ENCODE measurements around the gene CTIF. TPM values are rescaled to one million over a fixed set of nuclear protein-coding genes. Genes with fewer than 3 reads are reported as not detected.

Gene CTIF
- total RNA-seq, 1 donor from 2014 or later = 26.4 TPM

GRCh38 chr18:48834413-48835031, 295.7 kb downstream of the CTIF start:
- no peak overlapping the region for H3K27ac Mint-ChIP-seq
- H3K4me1 Mint-ChIP-seq (ENCODE audit: low read depth) = peaks cover 37% of the 10 kb centered on the region
- H3K36me3 Mint-ChIP-seq (ENCODE audit: insufficient read depth) = no peaks in the 10 kb centered on the region
- H3K27me3 Mint-ChIP-seq = no peaks in the 10 kb centered on the region
- H3K4me3 Mint-ChIP-seq (ENCODE audit: low read depth) = no peak overlapping the region
- no peak for DNase-seq (ENCODE audit: low spot score, unreplicated experiment)
- TF ChIP-seq CTCF (IDR thresholded peaks at IDR 0.05; ENCODE audit: unreplicated experiment) = no peak
- no peaks in the 10 kb centered on the region for H3K9me3 Mint-ChIP-seq (ENCODE audit: low read depth)

- Mint-ChIP-seq H3K36me3 (ENCODE audit: insufficient read depth) (no peaks in the 10 kb centered on the region), H3K27ac (no peak overlapping the region), H3K4me3 (ENCODE audit: low read depth) (no peak overlapping the region), H3K27me3 (no peaks in the 10 kb centered on the region), H3K4me1 (ENCODE audit: low read depth) (peaks cover 31% of the 10 kb centered on the region), H3K9me3 (ENCODE audit: low read depth) (no peaks in the 10 kb centered on the region)
- no peak for DNase-seq (ENCODE audit: low spot score, unreplicated experiment)
- no peak for TF ChIP-seq CTCF (IDR thresholded peaks at IDR 0.05; ENCODE audit: unreplicated experiment)
Measured at GRCh38 chr18:48835119-48835518, 296.3 kb downstream of the CTIF start.

GRCh38 chr18:48835745-48836170, 296.9 kb downstream of the CTIF start:
- no peak for DNase-seq (ENCODE audit: low spot score, unreplicated experiment)

GRCh38 chr18:48836231-48836805, 297.5 kb downstream of the CTIF start:
- Mint-ChIP-seq H3K9me3 (ENCODE audit: low read depth) (no peaks in the 10 kb centered on the region), H3K27me3 (no peaks in the 10 kb centered on the region), H3K27ac (no peak overlapping the region), H3K36me3 (ENCODE audit: insufficient read depth) (no peaks in the 10 kb centered on the region), H3K4me1 (ENCODE audit: low read depth) (peaks cover 27% of the 10 kb centered on the region), H3K4me3 (ENCODE audit: low read depth) (no peak overlapping the region)
- no peak for DNase-seq (ENCODE audit: low spot score, unreplicated experiment)
- TF ChIP-seq CTCF (IDR thresholded peaks at IDR 0.05; ENCODE audit: unreplicated experiment) = no peak

More at GRCh38 chr18:48835745-48836170, 296.9 kb downstream of the CTIF start:
- Mint-ChIP-seq H3K4me3 (ENCODE audit: low read depth) (no peak overlapping the region), H3K27ac (no peak overlapping the region), H3K4me1 (ENCODE audit: low read depth) (peaks cover 32% of the 10 kb centered on the region), H3K36me3 (ENCODE audit: insufficient read depth) (no peaks in the 10 kb centered on the region), H3K9me3 (ENCODE audit: low read depth) (no peaks in the 10 kb centered on the region), H3K27me3 (no peaks in the 10 kb centered on the region)
- TF ChIP-seq CTCF (IDR thresholded peaks at IDR 0.05; ENCODE audit: unreplicated experiment) = no peak

DNA sequence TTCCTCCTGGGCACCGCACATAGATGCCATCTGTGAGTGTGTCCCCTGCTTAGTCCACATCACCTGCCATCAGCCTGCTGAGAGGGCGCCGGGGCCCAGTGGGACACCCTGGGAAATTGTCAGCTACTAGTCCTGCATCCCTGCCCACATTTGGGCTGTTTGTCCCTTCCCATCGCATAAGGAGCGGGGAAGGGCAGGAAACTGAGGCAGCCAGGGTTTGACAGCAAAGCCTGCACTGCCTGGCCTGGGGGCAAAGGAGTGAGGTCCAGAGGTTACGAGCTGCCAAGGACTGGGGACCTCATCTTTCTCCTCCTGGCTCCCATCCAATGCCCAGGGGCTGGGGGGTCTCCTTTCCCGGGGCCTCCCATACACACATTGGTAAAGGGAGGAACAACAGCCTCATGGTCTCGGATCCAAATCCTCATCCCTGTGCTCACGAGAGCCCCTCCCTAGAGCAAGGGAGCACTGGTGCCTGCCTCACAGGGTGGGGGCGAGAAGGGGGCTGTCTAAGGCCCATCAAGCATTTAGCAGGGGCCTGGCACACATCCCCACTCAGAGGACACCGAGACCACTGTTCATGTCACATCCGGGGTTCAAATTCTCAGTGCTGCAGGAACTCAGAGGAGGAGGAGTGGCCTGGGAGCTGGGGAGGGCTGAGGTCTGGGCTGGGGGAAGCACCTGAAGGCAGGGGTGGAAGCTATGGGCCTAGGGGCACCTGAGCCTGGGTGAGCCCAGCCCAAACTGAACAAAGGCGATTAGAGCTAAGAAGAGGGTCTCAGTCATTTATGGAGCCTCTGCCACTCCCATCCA, 298.2 kb downstream of the CTIF start:
- Mint-ChIP-seq H3K4me3 (ENCODE audit: low read depth) (no peak overlapping the region), H3K4me1 (ENCODE audit: low read depth) (peaks cover 29% of the 10 kb centered on the region), H3K27ac (no peak overlapping the region), H3K27me3 (no peaks in the 10 kb centered on the region), H3K36me3 (ENCODE audit: insufficient read depth) (no peaks in the 10 kb centered on the region), H3K9me3 (ENCODE audit: low read depth) (no peaks in the 10 kb centered on the region)
- DNase-seq (ENCODE audit: low spot score, unreplicated experiment) = no peak
- TF ChIP-seq CTCF (IDR thresholded peaks at IDR 0.05; ENCODE audit: unreplicated experiment) = no peak
